ENCODE measurements around the gene PDGFC.

DNA sequence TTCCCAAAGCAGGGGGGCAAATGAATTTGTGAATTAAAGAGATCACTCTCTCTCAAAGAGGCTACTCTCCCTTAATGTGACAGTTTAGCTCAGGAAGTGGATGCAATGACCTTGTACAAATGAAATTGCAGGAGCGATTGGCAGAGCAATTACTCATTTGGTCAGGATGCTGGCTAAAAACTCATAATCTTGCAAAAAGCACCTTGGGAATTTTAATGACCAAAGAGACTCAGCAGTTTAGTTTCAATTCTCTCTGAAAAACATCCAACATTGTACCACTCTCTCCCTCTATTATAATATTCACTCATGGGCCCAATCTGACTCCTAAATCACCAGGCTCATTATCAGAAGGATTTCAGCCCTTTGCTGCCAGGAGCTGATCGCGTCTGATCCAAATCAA lies 26.1 kb downstream of the PDGFC start:
- TF ChIP-seq, protein P1, sequence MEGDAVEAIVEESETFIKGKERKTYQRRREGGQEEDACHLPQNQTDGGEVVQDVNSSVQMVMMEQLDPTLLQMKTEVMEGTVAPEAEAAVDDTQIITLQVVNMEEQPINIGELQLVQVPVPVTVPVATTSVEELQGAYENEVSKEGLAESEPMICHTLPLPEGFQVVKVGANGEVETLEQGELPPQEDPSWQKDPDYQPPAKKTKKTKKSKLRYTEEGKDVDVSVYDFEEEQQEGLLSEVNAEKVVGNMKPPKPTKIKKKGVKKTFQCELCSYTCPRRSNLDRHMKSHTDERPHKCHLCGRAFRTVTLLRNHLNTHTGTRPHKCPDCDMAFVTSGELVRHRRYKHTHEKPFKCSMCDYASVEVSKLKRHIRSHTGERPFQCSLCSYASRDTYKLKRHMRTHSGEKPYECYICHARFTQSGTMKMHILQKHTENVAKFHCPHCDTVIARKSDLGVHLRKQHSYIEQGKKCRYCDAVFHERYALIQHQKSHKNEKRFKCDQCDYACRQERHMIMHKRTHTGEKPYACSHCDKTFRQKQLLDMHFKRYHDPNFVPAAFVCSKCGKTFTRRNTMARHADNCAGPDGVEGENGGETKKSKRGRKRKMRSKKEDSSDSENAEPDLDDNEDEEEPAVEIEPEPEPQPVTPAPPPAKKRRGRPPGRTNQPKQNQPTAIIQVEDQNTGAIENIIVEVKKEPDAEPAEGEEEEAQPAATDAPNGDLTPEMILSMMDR (conservative IDR thresholded peaks at IDR 0.05) = no peak
- TF ChIP-seq EZH2 (IDR thresholded peaks at IDR 0.05; ENCODE audit: low read depth) = no peak

Measured in PC-9 (cell line).